Loucy (cell line): ENCODE results near the gene DDX31.

Experiments
- H2AFZ ChIP-seq: fragments of 200-600 bp; sonication (generic); 2 replicates; pipeline ENCODE4 v1.6.0; 2016; ENCODE audit warnings: antibody characterized with exemption, mild to moderate bottlenecking, low read length, moderate library complexity
- H3F3A ChIP-seq: fragments of 200-600 bp; 2 replicates; pipeline ENCODE4 v1.6.0; 2016; ENCODE audit warnings: antibody characterized with exemption, low read depth, mild to moderate bottlenecking
- H3K27me3 ChIP-seq: fragments of 200-600 bp; sonication (generic); 2 replicates; pipeline ENCODE4 v1.6.1; 2014; ENCODE audit warnings: low read length, mild to moderate bottlenecking; ENCODE audit not compliant: insufficient read depth, poor library complexity, severe bottlenecking
- H3K36me3 ChIP-seq: fragments of 200-600 bp; sonication (generic); 2 replicates; pipeline ENCODE4 v1.6.1; 2016; ENCODE audit warnings: low read length; ENCODE audit not compliant: insufficient read depth
- H3K4me1 ChIP-seq: fragments of 200-600 bp; sonication (generic); 2 replicates; pipeline ENCODE4 v1.5.1; 2014; ENCODE audit warnings: low read length, mild to moderate bottlenecking; ENCODE audit not compliant: insufficient read depth, poor library complexity, severe bottlenecking
- H3K4me2 ChIP-seq: fragments of 200-600 bp; sonication (generic); 2 replicates; pipeline ENCODE4 v1.6.0; 2014; ENCODE audit warnings: antibody characterized with exemption, low read length, low read depth, mild to moderate bottlenecking; ENCODE audit not compliant: poor library complexity, severe bottlenecking
- H3K4me3 ChIP-seq: fragments of 200-600 bp; sonication (generic); 2 replicates; pipeline ENCODE4 v1.5.1; 2014; ENCODE audit warnings: low read length, mild to moderate bottlenecking, mixed read lengths; ENCODE audit not compliant: poor library complexity, severe bottlenecking
- H3K79me2 ChIP-seq: fragments of 200-600 bp; sonication (generic); 2 replicates; pipeline ENCODE4 v1.6.1; 2014; ENCODE audit warnings: low read length; ENCODE audit not compliant: insufficient read depth
- H3K9ac ChIP-seq: fragments of 200-600 bp; sonication (generic); 2 replicates; pipeline ENCODE4 v1.6.0; 2014; ENCODE audit warnings: mild to moderate bottlenecking, low read depth, low read length, moderate library complexity; ENCODE audit not compliant: poor library complexity, severe bottlenecking
- H3K9me2 ChIP-seq: fragments of 200-600 bp; sonication (generic); replicated peaks from 2 replicates; pipeline ENCODE4 v1.6.1; 2016; ENCODE audit warnings: low read depth, low read length, mixed read lengths
- H3K9me3 ChIP-seq: fragments of 200-600 bp; sonication (generic); 2 replicates; pipeline ENCODE4 v1.6.1; 2014; ENCODE audit warnings: mild to moderate bottlenecking, antibody characterized with exemption, low read length, low read depth; ENCODE audit not compliant: insufficient read depth
- H4K20me1 ChIP-seq: fragments of 200-600 bp; sonication (generic); 2 replicates; pipeline ENCODE4 v1.6.0; 2014; ENCODE audit warnings: antibody characterized with exemption, low read length, mild to moderate bottlenecking; ENCODE audit not compliant: insufficient read depth, poor library complexity, severe bottlenecking
- CTCF ChIP-seq: fragments of 200-600 bp; sonication (generic); conservative IDR thresholded peaks from 2 replicates; pipeline ENCODE4 v1.5.1; 2014; ENCODE audit warnings: mild to moderate bottlenecking, antibody characterized with exemption, low read length
- EZH2phosphoT487 ChIP-seq: fragments of 200-600 bp; IDR thresholded peaks from 2 replicates; pipeline ENCODE4 v1.6.1; 2018; ENCODE audit warnings: antibody characterized with exemption, mild to moderate bottlenecking, moderate library complexity, borderline replicate concordance

DDX31 gene

GRCh38 chr9:132631685-132632084 lies 38.1 kb downstream of the DDX31 start:
- Histone ChIP-seq H3K4me3 (no peak overlapping the region), H3K9ac (no peak overlapping the region), H3K27me3 (no peaks in the 10 kb centered on the region), H3K4me1 (no peaks in the 10 kb centered on the region), H3F3A (no peaks in the 10 kb centered on the region), H3K79me2 (no peaks in the 10 kb centered on the region), H2AFZ (no peak overlapping the region), H3K9me3 (no peaks in the 10 kb centered on the region), H3K36me3 (peaks cover 46% of the 10 kb centered on the region; the same call in 1 of the 2 replicates), H3K9me2 (no peaks in the 10 kb centered on the region), H4K20me1 (no peaks in the 10 kb centered on the region), H3K4me2 (no peak overlapping the region)
- TF ChIP-seq CTCF (no peak), EZH2phosphoT487 (no peak)

- Histone ChIP-seq H3K79me2 (no peaks in the 10 kb centered on the region), H3K4me3 (no peak overlapping the region), H3F3A (no peaks in the 10 kb centered on the region), H3K4me2 (no peak overlapping the region), H3K9me2 (no peaks in the 10 kb centered on the region), H2AFZ (no peak overlapping the region), H3K9ac (no peak overlapping the region), H4K20me1 (no peaks in the 10 kb centered on the region), H3K27me3 (no peaks in the 10 kb centered on the region), H3K36me3 (peaks cover 46% of the 10 kb centered on the region; the same call in 1 of the 2 replicates), H3K4me1 (no peaks in the 10 kb centered on the region), H3K9me3 (no peaks in the 10 kb centered on the region)
- TF ChIP-seq CTCF (no peak), EZH2phosphoT487 (no peak)
Measured at GRCh38 chr9:132631280-132631679, 38.5 kb downstream of the DDX31 start.

- no peaks in the 10 kb centered on the region for H4K20me1 ChIP-seq
- no peaks in the 10 kb centered on the region for H3K9me3 ChIP-seq
- no peaks in the 10 kb centered on the region for H3K9me2 ChIP-seq
- TF ChIP-seq EZH2phosphoT487: no peak
- no peak for TF ChIP-seq CTCF
- no peaks in the 10 kb centered on the region for H3F3A ChIP-seq
- no peak overlapping the region for H3K4me3 ChIP-seq
- no peaks in the 10 kb centered on the region for H3K79me2 ChIP-seq
- no peaks in the 10 kb centered on the region for H3K4me1 ChIP-seq
- H3K4me2 ChIP-seq: no peak overlapping the region
- peaks cover 46% of the 10 kb centered on the region for H3K36me3 ChIP-seq
- H2AFZ ChIP-seq: no peak overlapping the region
- no peak overlapping the region for H3K9ac ChIP-seq
- H3K27me3 ChIP-seq: no peaks in the 10 kb centered on the region
Measured at GRCh38 chr9:132630811-132631210, 39.0 kb downstream of the DDX31 start.
